ENCODE data around the gene GNPTAB.
"Not testable (repeated sequence)": the region's sequence is repeated elsewhere in the genome, so short reads cannot be mapped to it uniquely, and the experiment has no call there.

Gene GNPTAB

DNA sequence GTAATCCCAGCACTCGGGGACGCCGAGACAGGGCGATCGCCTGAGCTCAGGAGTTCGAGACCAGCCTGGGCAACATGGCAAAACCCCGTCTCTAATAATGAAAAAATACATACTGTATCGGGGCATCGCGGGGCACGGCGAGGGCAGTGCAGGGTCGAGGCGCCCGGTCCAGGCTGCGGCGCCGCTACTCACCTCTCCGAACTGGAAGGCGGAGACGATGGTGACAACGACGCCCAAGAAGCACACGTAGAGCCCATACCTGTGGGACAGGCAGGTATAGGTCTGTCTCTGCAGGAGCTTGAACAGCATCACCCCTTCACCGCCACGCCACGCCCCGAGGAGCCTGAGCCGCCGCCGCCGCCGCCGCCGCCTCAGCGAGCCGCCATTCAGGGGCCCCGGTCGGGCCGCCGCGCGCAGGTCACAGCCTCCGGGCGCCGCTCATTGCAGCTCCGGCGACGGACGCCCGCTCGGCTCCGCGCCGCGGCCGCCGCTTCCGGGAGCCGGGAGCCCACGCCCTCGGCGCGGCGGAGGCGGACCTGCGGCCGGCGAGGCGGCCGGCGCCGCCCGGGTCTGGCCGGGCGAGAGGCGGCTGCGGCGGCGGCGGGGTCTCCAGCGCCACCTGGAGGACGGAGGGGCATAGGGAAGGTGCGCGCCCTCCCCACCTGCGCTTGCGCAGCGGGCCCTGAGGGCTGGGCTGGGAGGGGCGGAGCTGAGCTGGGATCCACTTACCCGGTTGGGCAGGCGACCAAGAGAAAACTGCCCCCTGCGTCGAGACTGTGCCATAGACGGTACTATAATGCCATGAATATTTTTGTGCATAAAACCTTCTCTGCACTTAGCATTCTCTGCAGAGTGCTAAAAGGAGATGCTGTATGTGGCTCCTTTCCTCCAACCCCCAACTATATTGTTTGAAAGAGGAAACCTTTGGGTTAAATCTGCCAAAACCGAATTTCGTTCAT, at the start of gene GNPTAB:
GNPTAB (minus strand) TSS at position 593 of the 959 bp plus-strand sequence; CDS start at position 309, 284 bp downstream.
- intact Hi-C loops (cut with DNase I): loop anchor here (5.0 to 10.0 kb wide), 2 partner anchors 53 to 416 kb away; no protein-coding TSS in a partner anchor
- DNase-seq: peak; percentile 82 to 97 (median 93)

DNA sequence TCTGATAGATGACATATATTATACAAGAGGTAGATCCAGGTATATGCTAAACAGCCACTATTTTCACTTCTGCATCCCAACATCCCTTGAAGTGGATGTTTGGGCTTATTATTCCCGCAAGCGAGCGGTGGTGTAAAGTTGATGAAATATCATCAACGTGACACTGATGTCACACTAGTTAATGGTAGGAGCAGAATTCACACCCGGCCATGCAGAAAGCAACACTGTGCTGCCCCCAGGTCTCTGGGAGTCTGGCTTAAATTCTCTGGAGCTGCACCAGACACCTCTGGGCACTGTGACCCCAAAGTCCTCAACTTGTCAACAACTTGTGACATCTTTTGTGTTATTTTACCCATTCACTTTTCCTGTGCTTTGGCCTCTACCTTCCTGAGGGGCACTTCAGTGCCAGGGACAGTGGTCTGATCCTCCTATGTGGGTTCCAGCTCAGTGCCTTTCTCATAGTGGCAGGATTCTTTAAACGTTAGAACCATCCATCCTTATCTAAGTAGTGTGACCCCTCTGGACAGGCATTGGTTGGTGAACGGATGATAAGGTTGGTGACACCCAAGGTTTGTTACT, 47.6 kb upstream of the GNPTAB start:
- DNase-seq: peak in 1 of 42 donors; percentile 3
- intact Hi-C loops (cut with DNase I): no loop called here

DNA sequence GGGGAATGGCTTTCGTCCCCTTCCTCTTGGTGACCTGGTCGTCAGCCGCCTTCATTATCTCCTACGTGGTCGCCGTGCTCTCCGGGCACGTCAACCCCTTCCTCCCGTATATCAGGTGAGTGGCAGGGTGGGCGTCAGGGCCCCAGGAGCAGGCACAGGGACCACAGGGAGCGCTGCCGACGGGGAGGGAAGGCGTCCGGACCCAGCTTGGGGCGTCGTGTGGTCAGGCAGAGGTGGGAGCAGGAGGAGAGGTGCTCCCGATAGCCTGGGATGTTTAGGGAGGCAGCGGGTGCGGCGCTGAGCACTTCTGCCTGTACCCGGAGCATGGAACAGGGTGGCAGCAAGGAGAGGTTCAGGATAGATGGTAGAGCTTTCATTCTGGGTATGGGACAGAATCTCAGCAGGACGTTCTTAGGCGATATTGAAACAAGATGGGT, 47.1 kb upstream of the GNPTAB start:
- intact Hi-C loops (cut with DNase I): no loop called here
- peak in 2 of 42 donors; percentile 4 to 11 for DNase-seq

- DNase-seq: peak; percentile 23 to 86 (median 70)
- intact Hi-C loops (cut with DNase I): no loop called here
Measured at GRCh38 chr12:101876861-101877805, 46.4 kb upstream of the GNPTAB start, which contains the start of gene DRAM1. Gene DRAM1 (plus strand): TSS chr12:101877580. CDS start chr12:101877790, 210 bp downstream.

- no peak for DNase-seq
- intact Hi-C loops (cut with DNase I): no loop called here
Measured at GRCh38 chr12:101876322-101876860, 45.6 kb upstream of the GNPTAB start.

- intact Hi-C loops (cut with DNase I): no loop called here
- no peak for DNase-seq
Measured at GRCh38 chr12:101875162-101875561, 44.4 kb upstream of the GNPTAB start.

GRCh38 chr12:101870925-101871324, 40.2 kb upstream of the GNPTAB start:
- DNase-seq: no peak
- intact Hi-C loops (cut with DNase I): no loop called here

- DNase-seq; intact Hi-C loops (cut with DNase I): not testable (repeated sequence)
Measured at GRCh38 chr12:101867619-101868018, 36.9 kb upstream of the GNPTAB start.

GRCh38 chr12:101866615-101867373, 36.0 kb upstream of the GNPTAB start:
- intact Hi-C loops (cut with DNase I): no loop called here
- DNase-seq: no peak

- no peak for DNase-seq
- intact Hi-C loops (cut with DNase I): no loop called here
Measured at GRCh38 chr12:101863981-101864380, 33.2 kb upstream of the GNPTAB start.

DNA sequence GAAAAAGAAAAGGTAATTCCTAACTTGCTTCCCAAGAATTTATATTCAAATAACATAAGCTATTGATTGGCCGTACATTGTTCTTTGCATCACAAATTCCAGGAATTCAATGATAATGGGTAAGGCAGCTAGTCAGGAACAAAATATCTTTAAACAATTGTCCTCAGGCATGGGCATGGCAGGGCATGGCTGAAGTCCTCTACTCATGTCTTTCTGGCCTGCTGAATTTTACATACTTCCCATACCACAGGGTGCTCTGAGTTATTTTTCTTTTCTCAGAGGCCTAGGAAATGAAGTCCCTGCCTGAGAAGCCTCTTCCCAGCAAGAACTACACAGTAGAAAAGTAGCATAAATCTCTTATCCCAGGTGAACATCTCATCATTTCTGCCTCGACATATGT, 31.5 kb upstream of the GNPTAB start:
- no peak for DNase-seq
- intact Hi-C loops (cut with DNase I): no loop called here

- intact Hi-C loops (cut with DNase I); DNase-seq: not testable (repeated sequence)
Measured at GRCh38 chr12:101861688-101862087, 30.9 kb upstream of the GNPTAB start.

DNA sequence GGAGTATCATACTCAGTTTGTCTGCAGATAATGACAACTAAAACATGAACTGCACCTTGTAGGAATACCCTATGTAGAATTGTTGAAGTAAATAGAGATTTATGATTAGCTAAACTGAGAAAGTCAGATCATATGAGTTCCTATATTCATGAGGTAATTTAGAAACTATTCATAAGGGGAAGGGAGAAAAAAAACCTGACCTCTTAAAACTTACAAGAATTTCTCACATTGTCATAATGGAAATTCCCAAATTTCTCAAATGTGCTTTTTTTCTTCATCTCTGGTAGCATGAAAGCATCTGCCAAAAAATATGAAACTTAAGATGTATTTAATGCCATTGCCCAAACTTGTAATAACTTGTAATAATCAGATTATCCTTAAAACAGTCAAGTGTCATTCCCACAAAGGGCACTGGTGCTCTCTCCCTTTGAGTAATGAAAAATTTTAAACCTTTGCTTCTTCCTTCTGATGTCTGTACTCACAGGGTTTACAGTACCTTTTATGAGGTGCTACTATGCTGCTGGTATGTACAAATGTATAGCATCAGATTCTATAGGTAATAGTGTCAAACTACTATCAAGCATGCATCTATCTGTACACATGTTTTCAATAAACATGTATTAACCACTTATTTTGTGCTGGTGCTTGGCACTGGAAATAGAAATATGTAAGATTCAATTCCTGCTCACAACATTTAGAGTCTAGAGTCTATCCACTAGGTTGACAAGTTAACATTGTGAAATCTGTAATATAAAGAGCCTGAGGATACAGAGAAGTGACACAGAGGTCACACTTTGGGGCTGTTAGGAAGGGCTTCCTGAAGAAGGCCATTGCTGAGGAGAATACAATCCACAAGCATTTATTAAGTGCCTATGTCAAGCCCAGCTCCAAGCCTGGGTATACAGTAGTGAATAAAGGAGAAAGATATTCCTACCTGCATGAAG, 29.2 kb upstream of the GNPTAB start:
- DNase-seq: no peak
- intact Hi-C loops (cut with DNase I): no loop called here

- intact Hi-C loops (cut with DNase I): no loop called here
Measured at GRCh38 chr12:101858361-101858760, 27.6 kb upstream of the GNPTAB start.

DNA sequence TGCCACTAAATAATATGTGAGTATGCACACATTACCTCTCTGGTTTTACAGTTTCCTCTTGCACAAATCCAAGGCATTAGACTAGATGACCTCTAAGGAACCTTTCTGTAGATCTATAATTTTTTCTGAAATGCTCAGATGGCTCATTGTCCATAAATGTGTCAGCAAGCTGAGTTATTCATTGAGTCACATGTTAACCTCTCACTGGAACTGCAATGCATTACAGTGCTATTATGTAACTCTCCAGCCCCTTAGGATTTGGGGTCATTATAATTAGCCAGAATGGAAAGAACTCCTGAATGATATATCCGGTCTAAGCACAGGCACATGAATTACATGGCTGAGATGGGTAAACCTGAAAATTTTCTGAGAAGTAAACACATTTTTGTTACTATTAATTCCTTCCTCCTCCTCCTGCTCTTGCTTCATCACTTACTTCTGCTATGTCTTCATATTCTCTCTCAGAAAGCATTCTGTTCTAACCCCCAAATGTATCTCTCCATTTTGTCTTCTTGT, 26.3 kb upstream of the GNPTAB start:
- intact Hi-C loops (cut with DNase I): no loop called here
- no peak for DNase-seq

More at GRCh38 chr12:101858361-101858760, 27.6 kb upstream of the GNPTAB start:
- no peak for DNase-seq

GRCh38 chr12:101856614-101857013, 25.9 kb upstream of the GNPTAB start:
- intact Hi-C loops (cut with DNase I); DNase-seq: not testable (repeated sequence)

GRCh38 chr12:101855976-101856375, 25.2 kb upstream of the GNPTAB start:
- DNase-seq: no peak
- intact Hi-C loops (cut with DNase I): no loop called here
